ENCODE data around the gene KCNN2.

KCNN2 gene

DNA sequence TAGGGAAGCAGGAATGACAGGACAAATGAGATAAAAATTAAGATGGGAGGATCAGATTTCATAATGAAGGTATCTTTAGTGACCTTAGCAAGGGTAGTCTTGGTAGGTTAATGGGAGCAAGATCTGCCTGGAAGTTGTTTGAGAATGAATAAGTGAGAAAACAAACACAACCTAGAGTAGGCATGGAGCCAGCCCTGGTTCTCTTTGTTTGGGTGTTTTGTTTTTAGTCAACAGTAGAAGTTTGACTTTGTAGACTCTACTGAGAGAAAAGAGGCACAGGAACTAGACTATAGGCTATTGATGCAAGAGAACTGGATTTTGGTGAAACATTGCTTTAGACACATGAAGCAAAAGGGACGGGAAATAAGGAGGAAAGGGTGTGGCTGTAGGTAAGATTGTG is 40.3 kb downstream of the KCNN2 start:
- Histone ChIP-seq H3K9me3 (replicated peaks; ENCODE audit: low read length) (no peaks in the 10 kb centered on the region), H3K4me1 (ENCODE audit: control insufficient read depth, insufficient read depth, low read length) (no peaks in the 10 kb centered on the region), H3K9ac (ENCODE audit: low read depth, low read length) (no peak overlapping the region), H3K4me3 (ENCODE audit: low read length) (no peak overlapping the region), H3K27me3 (ENCODE audit: control insufficient read depth, insufficient read depth, low read length) (peaks cover 2% of the 10 kb centered on the region), H3K36me3 (ENCODE audit: insufficient read depth, low read length) (no peaks in the 10 kb centered on the region), H3K4me2 (ENCODE audit: low read length) (no peak overlapping the region)

DNA sequence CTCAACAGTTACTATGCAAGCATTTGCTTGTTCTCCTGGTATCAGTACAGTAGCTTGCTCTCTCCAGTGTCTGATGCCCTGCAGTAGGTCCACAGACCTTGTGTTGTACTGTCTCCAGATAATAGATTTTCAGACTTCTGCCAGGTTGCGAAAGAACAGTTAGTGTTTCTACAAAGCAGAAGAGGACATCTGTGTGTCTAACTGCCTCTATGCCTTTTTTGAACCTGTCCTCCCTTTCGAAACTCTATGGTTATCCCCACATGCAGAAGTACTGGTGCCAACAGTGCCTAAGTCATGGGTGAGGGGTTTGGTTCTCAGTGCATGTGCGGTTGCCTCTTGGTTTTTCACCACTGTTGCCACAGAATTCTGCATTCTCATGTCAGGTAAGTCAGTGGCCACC is 45.9 kb downstream of the KCNN2 start:
- no peak overlapping the region for H3K9ac ChIP-seq (ENCODE audit: low read depth, low read length)
- no peak overlapping the region for H3K4me2 ChIP-seq (ENCODE audit: low read length)
- H3K4me3 ChIP-seq (ENCODE audit: low read length): no peak overlapping the region
- peaks cover 4% of the 10 kb centered on the region for H3K4me1 ChIP-seq (ENCODE audit: control insufficient read depth, insufficient read depth, low read length)
- H3K36me3 ChIP-seq (ENCODE audit: insufficient read depth, low read length): no peaks in the 10 kb centered on the region
- H3K27me3 ChIP-seq (ENCODE audit: control insufficient read depth, insufficient read depth, low read length): peaks cover 4% of the 10 kb centered on the region
- H3K9me3 ChIP-seq (replicated peaks; ENCODE audit: low read length): no peaks in the 10 kb centered on the region

DNA sequence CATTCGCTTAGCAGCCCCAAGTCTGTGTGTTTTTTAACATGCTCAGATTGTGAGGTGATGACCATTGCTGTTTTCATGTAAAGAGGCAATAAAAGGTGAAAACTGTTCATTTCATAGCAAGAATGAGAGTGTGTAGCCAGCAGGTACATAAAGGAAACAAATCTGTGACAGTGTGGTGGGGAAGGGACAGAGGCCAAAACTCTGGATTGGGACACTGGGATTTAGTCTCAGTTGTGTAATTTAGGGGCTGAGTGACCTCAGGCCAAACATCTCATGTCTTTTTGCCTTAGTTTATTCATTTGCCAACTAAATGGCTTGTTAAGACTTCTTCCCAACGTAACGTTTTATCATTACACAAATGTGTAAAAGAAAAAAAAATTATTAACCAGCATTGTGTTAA is 47.0 kb downstream of the KCNN2 start:
- Histone ChIP-seq H3K4me3 (ENCODE audit: low read length) (no peak overlapping the region), H3K36me3 (ENCODE audit: insufficient read depth, low read length) (no peaks in the 10 kb centered on the region), H3K9ac (ENCODE audit: low read depth, low read length) (no peak overlapping the region), H3K4me1 (ENCODE audit: control insufficient read depth, insufficient read depth, low read length) (peaks cover 7% of the 10 kb centered on the region), H3K4me2 (ENCODE audit: low read length) (no peak overlapping the region), H3K9me3 (replicated peaks; ENCODE audit: low read length) (no peaks in the 10 kb centered on the region), H3K27me3 (ENCODE audit: control insufficient read depth, insufficient read depth, low read length) (peaks cover 4% of the 10 kb centered on the region)

DNA sequence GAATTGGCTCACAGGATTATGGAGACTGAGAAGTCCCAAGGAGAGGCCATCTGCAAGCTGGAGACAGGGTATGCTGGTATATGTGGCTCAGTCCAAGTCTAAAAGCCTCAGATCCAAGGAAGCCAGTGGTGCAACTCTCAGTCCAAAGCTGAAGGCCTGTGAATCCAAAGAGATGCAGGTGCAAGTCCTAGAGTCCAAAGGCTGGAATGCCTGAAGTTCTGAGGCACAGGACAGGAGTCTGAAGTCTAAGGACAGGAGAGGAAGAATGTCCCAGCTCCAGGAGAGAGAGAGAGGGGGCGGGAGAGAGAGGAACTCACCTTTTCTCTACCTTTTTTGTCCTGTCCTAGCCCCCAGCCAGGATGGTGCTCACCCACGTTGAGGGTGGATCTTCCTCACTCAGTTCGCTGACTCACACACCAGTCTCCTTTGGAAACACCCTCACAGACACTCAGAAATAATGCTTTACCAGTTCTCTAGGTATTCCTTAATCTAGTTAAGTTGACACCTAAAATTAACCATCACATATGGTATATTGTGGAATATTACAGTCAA is 49.6 kb downstream of the KCNN2 start:
- Histone ChIP-seq H3K4me2 (ENCODE audit: low read length) (no peak overlapping the region), H3K9ac (ENCODE audit: low read depth, low read length) (no peak overlapping the region), H3K27me3 (ENCODE audit: control insufficient read depth, insufficient read depth, low read length) (peaks cover 4% of the 10 kb centered on the region), H3K4me1 (ENCODE audit: control insufficient read depth, insufficient read depth, low read length) (peaks cover 7% of the 10 kb centered on the region), H3K9me3 (replicated peaks; ENCODE audit: low read length) (no peaks in the 10 kb centered on the region), H3K36me3 (ENCODE audit: insufficient read depth, low read length) (no peaks in the 10 kb centered on the region), H3K4me3 (ENCODE audit: low read length) (no peak overlapping the region)

DNA sequence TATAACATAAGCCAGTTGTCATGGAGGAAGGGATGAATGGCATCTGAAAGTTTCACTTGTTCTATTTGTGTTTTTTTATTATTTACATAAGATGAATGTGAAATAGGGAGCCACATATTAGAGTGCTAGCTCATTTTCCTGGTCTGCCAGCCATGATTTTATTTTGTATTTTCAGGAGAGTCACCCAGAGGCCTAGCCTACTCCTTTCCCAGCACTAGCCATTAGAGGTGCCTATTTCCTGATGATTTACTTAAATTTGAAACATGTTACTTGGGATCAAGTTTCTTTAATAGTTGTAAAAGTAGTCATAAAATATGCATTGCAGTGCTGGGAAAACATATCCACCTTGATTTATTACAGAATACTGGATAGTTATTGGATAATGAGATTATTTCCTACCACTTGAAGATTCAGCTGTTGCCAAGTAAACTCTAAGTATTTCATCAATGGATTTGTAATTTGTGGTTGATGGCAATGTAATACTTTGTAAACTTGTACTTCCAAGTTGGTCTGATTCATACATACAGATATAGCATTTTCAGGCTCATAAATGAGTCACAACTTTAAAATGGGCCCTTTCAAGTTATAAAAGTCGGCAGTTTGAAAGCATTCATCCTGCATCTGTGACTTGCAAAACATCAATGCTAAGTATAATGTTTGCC is 50.8 kb downstream of the KCNN2 start:
- H3K27me3 ChIP-seq (ENCODE audit: control insufficient read depth, insufficient read depth, low read length): peaks cover 2% of the 10 kb centered on the region
- H3K36me3 ChIP-seq (ENCODE audit: insufficient read depth, low read length): no peaks in the 10 kb centered on the region
- H3K4me3 ChIP-seq (ENCODE audit: low read length): no peak overlapping the region
- no peak overlapping the region for H3K9ac ChIP-seq (ENCODE audit: low read depth, low read length)
- no peaks in the 10 kb centered on the region for H3K9me3 ChIP-seq (replicated peaks; ENCODE audit: low read length)
- H3K4me2 ChIP-seq (ENCODE audit: low read length): no peak overlapping the region
- H3K4me1 ChIP-seq (ENCODE audit: control insufficient read depth, insufficient read depth, low read length): peaks cover 7% of the 10 kb centered on the region

DNA sequence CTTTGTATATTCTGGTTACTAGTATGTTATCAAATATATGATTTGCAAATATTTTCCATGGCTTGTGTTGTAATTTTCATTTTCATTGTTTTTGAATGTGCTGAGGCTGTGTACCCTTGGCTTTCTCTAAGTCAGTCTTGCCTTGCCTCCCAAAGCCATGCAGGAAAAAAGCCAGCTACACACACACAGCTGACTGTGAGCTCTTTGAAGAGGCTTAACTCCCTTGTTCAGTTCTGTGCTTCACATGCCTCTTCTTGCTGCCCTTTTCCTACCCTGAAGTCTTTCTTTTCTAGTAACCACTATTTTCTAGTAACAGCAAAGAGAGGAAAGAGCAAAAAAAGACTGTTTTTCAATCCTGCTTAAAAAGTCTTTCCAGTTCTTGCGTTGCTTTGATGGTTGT is 53.9 kb downstream of the KCNN2 start:
- Histone ChIP-seq H3K4me3 (ENCODE audit: low read length) (no peak overlapping the region), H3K9ac (ENCODE audit: low read depth, low read length) (no peak overlapping the region), H3K9me3 (replicated peaks; ENCODE audit: low read length) (no peaks in the 10 kb centered on the region), H3K4me2 (ENCODE audit: low read length) (no peak overlapping the region), H3K4me1 (ENCODE audit: control insufficient read depth, insufficient read depth, low read length) (peaks cover 7% of the 10 kb centered on the region), H3K36me3 (ENCODE audit: insufficient read depth, low read length) (no peaks in the 10 kb centered on the region), H3K27me3 (ENCODE audit: control insufficient read depth, insufficient read depth, low read length) (no peaks in the 10 kb centered on the region)

DNA sequence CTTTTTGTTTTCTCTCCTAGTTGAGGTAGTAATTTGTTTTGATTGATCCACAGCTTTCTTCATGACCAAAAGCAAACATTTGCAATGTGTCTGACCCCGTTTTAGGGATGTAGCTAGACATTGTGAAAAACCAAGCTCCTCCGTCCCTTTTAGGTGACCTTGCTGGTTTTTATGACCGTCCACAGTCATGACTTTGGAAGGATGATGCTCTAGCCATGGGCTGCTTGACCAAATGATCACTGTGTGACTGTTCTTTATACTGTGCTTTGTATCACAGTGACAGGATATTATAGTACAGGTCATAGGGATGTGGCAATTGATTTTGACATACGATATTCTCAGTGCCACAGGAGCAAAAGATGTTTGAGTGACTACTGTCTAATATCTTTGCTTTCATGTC is 54.4 kb downstream of the KCNN2 start:
- Histone ChIP-seq H3K36me3 (ENCODE audit: insufficient read depth, low read length) (no peaks in the 10 kb centered on the region), H3K4me3 (ENCODE audit: low read length) (no peak overlapping the region), H3K4me2 (ENCODE audit: low read length) (no peak overlapping the region), H3K27me3 (ENCODE audit: control insufficient read depth, insufficient read depth, low read length) (no peaks in the 10 kb centered on the region), H3K9me3 (replicated peaks; ENCODE audit: low read length) (no peaks in the 10 kb centered on the region), H3K9ac (ENCODE audit: low read depth, low read length) (no peak overlapping the region), H3K4me1 (ENCODE audit: control insufficient read depth, insufficient read depth, low read length) (peaks cover 7% of the 10 kb centered on the region)

DNA sequence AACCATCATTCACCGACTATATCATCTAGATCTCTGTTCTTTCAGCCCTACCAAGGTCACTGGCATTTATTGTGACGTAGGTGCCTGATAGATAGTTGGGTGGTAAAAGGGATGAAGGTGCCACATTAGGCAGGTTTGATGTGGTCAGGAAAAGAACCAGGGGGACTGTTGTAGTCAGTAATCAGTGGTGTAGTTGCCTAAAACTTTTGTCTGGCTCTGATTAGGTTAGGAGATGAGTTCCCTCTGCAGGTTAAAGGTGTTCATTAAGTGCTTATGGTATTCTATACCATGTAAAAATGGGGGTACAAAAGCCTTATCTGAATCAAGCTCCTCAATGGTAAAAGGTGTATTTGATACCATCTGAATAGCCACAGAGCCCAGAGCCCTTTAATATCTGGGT is 55.6 kb downstream of the KCNN2 start:
- no peak overlapping the region for H3K4me3 ChIP-seq (ENCODE audit: low read length)

DNA sequence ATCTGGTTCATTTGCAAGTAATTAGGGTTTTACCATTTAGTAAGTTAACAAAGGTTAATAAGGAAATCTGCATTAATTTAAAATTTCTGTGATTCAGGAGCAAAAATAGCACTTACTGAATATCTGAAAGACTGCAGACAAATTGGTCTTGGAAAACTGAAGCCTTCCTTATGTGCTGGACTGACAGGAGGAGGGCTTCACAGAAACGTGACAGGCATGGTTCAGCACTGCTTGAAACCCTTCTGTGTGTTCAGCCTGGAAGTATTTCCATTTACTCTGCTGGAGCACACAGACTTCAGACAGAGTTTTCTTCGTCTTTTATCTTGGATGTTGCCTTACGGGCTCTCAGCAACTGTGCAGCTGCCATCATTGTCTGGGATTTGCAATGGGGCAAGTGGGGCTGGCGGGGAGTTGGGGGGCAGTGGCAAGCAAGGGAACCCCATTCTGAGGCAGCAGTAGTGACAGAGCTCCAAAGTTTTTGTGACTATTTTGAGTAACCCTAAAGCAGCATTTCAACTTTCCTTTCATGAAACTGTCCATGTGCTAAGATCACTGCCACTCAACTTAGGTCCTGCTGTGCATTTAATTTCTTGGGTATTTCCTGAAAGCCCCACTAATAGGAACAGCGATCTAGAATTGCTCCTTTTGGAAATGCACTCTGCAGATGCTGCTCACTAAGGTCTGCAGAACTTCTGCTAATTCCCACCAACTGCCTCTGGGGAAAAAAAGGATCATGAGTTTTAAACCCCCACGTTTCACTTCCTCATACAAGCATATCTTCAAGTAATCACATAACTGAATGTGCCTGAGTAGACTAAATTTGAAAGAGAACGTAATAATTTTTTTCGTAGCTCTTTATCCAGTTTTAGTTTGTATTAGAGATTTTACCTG is 56.6 kb downstream of the KCNN2 start:
- Histone ChIP-seq H3K4me3 (ENCODE audit: low read length) (no peak overlapping the region), H3K27me3 (ENCODE audit: control insufficient read depth, insufficient read depth, low read length) (no peaks in the 10 kb centered on the region), H3K4me1 (ENCODE audit: control insufficient read depth, insufficient read depth, low read length) (peaks cover 2% of the 10 kb centered on the region), H3K4me2 (ENCODE audit: low read length) (no peak overlapping the region), H3K9ac (ENCODE audit: low read depth, low read length) (no peak overlapping the region), H3K36me3 (ENCODE audit: insufficient read depth, low read length) (no peaks in the 10 kb centered on the region), H3K9me3 (replicated peaks; ENCODE audit: low read length) (no peaks in the 10 kb centered on the region)

More for the DNA sequence above, 55.6 kb downstream of the KCNN2 start:
- peaks cover 5% of the 10 kb centered on the region for H3K4me1 ChIP-seq (ENCODE audit: control insufficient read depth, insufficient read depth, low read length)
- no peak overlapping the region for H3K4me2 ChIP-seq (ENCODE audit: low read length)
- no peaks in the 10 kb centered on the region for H3K27me3 ChIP-seq (ENCODE audit: control insufficient read depth, insufficient read depth, low read length)
- H3K9me3 ChIP-seq (replicated peaks; ENCODE audit: low read length): no peaks in the 10 kb centered on the region
- no peak overlapping the region for H3K9ac ChIP-seq (ENCODE audit: low read depth, low read length)
- no peaks in the 10 kb centered on the region for H3K36me3 ChIP-seq (ENCODE audit: insufficient read depth, low read length)

DNA sequence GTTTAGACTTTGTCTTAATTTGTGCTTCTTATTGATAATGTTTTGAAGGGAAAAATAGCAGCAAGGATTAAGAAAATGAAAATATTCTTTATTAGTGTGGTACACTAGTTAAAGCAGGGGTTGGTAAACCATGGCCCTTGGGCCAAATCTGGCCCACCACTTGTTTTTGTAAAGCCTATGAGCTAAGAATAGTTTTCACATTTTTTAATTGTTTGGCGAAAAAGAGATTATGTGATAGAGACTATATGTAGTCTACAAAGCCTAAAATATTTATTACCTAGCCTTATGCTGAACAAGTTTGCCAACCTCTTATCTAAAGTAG is 57.2 kb downstream of the KCNN2 start:
- Histone ChIP-seq H3K9ac (ENCODE audit: low read depth, low read length) (no peak overlapping the region), H3K4me1 (ENCODE audit: control insufficient read depth, insufficient read depth, low read length) (no peaks in the 10 kb centered on the region), H3K27me3 (ENCODE audit: control insufficient read depth, insufficient read depth, low read length) (no peaks in the 10 kb centered on the region), H3K9me3 (replicated peaks; ENCODE audit: low read length) (no peaks in the 10 kb centered on the region), H3K36me3 (ENCODE audit: insufficient read depth, low read length) (no peaks in the 10 kb centered on the region), H3K4me3 (ENCODE audit: low read length) (no peak overlapping the region), H3K4me2 (ENCODE audit: low read length) (no peak overlapping the region)

DNA sequence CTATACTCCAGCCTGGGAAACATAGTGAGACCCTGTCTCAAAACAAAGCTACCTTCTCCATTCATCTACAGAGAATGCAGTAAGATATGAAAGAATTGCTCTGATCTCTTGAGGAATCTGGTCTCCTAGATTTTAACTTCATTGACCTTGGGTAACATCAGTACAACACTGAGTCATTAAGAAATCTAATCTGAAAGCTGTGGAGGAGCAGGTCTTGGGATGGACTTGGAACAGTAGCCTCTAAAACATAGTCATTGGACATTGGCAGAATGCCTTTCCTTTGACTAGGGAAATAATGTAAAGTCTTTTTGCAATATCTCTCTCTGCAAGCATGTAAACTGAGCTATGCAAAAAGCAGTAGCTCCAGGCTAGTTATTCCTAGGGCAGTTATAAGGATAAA is 58.1 kb downstream of the KCNN2 start:
- Histone ChIP-seq H3K9ac (ENCODE audit: low read depth, low read length) (no peak overlapping the region), H3K27me3 (ENCODE audit: control insufficient read depth, insufficient read depth, low read length) (no peaks in the 10 kb centered on the region), H3K36me3 (ENCODE audit: insufficient read depth, low read length) (no peaks in the 10 kb centered on the region), H3K4me2 (ENCODE audit: low read length) (no peak overlapping the region), H3K4me1 (ENCODE audit: control insufficient read depth, insufficient read depth, low read length) (no peaks in the 10 kb centered on the region), H3K4me3 (ENCODE audit: low read length) (no peak overlapping the region), H3K9me3 (replicated peaks; ENCODE audit: low read length) (no peaks in the 10 kb centered on the region)

DNA sequence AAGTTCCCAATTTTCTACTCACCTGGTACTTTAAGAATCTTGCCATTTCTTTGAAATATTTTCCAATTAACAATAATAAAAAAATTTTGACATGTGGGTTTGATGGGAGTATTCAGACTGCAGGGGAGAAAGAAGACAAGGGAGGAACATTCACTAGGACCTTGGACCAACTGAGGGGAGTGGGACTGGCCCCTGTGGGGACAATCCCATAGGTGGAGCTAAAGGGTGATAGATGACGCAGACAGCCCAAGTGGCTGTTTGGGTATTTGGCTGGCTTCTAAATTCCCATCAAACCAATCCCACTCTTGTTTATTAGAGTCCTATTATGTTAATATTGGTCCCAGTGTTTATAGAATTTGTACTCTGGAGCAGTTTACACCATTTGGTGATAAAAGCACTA is 65.3 kb downstream of the KCNN2 start:
- no peak overlapping the region for H3K9ac ChIP-seq (ENCODE audit: low read depth, low read length)
- no peak overlapping the region for H3K4me3 ChIP-seq (ENCODE audit: low read length)
- H3K9me3 ChIP-seq (replicated peaks; ENCODE audit: low read length): no peaks in the 10 kb centered on the region
- no peaks in the 10 kb centered on the region for H3K27me3 ChIP-seq (ENCODE audit: control insufficient read depth, insufficient read depth, low read length)
- H3K4me2 ChIP-seq (ENCODE audit: low read length): no peak overlapping the region
- H3K36me3 ChIP-seq (ENCODE audit: insufficient read depth, low read length): no peaks in the 10 kb centered on the region
- no peaks in the 10 kb centered on the region for H3K4me1 ChIP-seq (ENCODE audit: control insufficient read depth, insufficient read depth, low read length)

All from skeletal muscle satellite cell (primary cell).